HG03439 (cell line): ENCODE data around the gene FCRL4.
"Not testable (repeated sequence)": the region's sequence is repeated elsewhere in the genome, so short reads cannot be mapped to it uniquely, and the experiment has no call there.

Source experiments
- ATAC-seq: cut with Tn5 transposase; IDR thresholded peaks from one replicate; pipeline ENCODE4 v1.9.1; 2021; ENCODE audit warnings: mild to moderate bottlenecking, moderate library complexity; ENCODE audit not compliant: unreplicated experiment

FCRL4 gene

DNA sequence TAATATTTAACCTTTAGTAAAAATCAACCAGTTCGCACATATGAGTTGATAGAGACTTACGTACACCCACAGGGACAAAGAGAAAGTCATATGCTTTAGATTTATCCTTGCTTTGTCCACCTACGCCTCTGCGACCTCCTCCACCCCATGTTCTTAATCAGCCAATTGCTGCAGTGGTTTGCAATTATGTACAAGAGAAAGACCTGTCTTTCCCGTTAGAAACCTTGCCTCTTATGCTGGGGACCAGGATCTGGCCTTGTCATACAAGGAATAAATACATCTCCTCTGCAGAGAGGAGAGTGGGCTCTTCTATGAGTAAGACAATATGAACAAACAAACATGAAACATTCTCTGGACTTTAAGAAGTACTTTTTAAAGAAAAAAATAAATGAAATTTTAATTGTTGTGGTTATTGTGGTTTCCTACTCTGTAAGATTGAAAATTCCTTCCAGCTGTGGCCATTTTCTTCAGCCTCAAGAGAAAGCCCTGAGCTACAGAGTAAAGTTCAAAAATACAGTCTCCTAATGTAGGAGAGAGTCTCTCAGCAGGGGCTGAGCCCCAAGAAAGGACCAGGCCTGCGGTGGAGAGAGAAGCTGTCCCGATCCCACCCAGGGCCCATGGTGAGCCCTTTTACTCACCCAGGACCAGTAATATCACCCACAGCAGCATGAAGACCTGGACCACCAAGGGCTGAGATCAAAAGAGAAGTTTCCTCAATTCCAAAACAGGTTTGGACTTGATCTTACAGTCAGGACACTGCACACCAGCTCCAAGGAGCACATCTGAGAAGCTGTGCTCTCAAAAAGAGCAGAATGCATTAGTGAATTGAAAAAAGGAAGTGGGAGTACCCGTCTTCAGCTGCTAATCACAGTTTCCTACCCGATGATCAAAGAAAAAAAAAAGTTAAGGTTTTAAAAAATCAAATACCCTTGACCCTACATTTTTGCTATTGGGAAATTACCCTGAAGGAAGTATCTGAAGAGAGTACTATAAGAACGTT is 45.9 kb downstream of the FCRL4 start, which contains the start of gene FCRL5:
Gene FCRL5 (minus strand): TSS at position 822 of the 1,000 bp plus-strand sequence. CDS start 153 bp downstream, at position 669.
- peak; percentile 68 for ATAC-seq

- not testable (repeated sequence) for ATAC-seq
Observed at GRCh38 chr1:157548081-157548480, 49.8 kb downstream of the FCRL4 start.

GRCh38 chr1:157542676-157543075 is 55.2 kb downstream of the FCRL4 start:
- no peak for ATAC-seq

DNA sequence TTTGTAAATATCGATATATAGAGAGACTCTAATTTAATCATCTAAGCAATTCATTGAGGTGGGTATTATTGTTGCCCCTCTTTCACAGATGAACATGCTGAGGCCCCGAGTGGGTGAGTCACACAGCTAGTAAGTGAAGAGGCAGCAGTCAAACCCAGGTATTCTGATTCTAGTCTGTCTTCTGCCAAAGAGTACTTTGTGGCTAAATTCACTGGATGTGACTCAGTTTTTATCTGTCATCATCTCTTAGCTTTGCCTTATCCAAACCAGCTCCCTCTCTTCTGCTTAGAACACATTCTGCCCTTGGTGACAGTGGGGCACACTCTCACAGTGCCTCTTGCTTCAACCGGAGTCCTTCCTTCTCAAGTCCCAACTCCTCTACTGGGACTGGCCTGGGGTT is 57.0 kb downstream of the FCRL4 start:
- no peak for ATAC-seq

GRCh38 chr1:157540160-157540748 is 57.6 kb downstream of the FCRL4 start:
- ATAC-seq, result no peak

DNA sequence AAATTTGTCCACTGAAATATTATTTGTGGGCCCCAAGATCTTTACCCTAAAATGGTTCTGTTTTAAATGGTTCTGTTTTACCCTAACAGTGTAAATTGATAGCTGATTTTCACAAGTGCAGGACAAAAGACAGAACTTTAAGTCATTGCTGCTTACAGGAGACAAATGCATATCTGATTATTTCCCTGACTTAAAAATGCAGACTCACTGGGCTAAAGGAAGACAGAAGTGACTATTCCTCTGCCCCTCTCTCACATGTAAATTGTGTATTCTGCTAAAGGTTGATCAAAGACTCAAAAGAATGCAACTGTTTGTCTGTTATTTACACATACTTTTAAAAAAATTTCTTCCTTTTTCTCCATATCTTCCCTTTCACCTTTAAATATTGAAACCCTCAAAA is 58.3 kb downstream of the FCRL4 start:
- ATAC-seq, result no peak

DNA sequence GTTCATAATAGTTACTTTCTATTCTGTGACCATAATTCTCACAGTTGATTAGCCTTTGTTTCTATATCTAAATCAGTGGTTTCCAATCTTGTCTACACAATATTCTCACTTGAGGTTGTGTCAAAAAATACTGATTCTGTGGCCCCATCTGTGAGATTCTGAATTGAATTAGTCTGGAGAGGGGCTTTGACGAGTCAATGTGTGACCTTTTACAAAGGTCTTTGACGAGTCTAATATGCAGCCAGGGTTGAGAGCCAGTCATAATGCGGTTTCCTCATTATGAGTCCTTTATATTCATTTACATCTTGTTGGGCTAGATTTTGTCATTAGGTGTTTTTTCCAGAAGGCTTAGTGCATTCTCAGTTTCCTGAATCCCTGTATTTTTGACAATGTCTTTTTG is 65.3 kb downstream of the FCRL4 start:
- no peak for ATAC-seq

- ATAC-seq, result peak; percentile 70
Observed at GRCh38 chr1:157523774-157524493, 74.0 kb downstream of the FCRL4 start.
